Measurements from ENCODE around the gene MYADM. TPM values are rescaled to one million over a fixed set of nuclear protein-coding genes. Genes with fewer than 3 reads are reported as not detected.

The MYADM gene
- polyA plus RNA-seq, 1 of the 3 experiments (the other 2 are of a cell fraction) = 38.7 TPM

- Histone ChIP-seq H2AFZ (ENCODE audit: low read depth) (peak overlapping the region; percentile 19; the same call in 1 of the 2 replicates), H3K27me3 (ENCODE audit: insufficient read depth) (peaks cover 24% of the 10 kb centered on the region), H3K4me2 (peak overlapping the region; percentile 66; the same call in 1 of the 2 replicates)
Measured at GRCh38 chr19:53907193-53907581, 39.5 kb downstream of the MYADM start.

DNA sequence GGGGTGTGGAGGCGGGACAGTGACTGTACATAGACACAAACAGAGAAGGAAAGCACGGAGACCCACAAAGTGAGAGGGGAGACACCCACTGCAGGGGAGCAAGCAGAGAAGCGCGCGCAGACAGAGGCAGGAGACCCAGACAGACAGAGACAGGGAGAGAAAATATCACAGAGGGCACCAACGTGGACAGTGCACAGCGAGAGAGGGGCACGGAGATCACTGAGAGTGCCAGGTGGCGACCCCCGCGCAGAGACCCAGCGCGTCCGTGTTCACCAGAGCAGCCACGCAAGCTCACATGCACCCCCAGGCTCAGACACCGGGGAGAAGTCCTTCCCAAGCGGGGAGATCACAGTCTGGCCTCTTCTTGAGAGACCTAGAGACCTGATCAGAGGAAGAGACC lies 40.0 kb downstream of the MYADM start:
- H3K4me3 ChIP-seq (ENCODE audit: low read depth in 2 of 2, low read length in 1 of 2) = peak overlapping the region in 1 of 2 experiments; percentile 82; a peak in 3 of 4 replicates
- peaks cover 7% of the 10 kb centered on the region for H3F3A ChIP-seq (replicated peaks; ENCODE audit: insufficient read depth)
- POLR2A ChIA-PET = interaction anchor here (0.8 to 1.2 kb wide), 2 partner anchors 18 to 40 kb away, joined by 3 read pairs; partner anchors contain the start of gene MYADM
- H3K27ac ChIP-seq (ENCODE audit: low read depth in 2 of 2, low read length in 1 of 2) = no peak overlapping the region
- 77% methylated on average over 15 of the region's 17 CpGs for WGBS (ENCODE audit: low lambda C conversion rate)
- peak overlapping the region; percentile 96 for H3K4me2 ChIP-seq
- DNase-seq = no peak
- no peaks in the 10 kb centered on the region for H3K36me3 ChIP-seq (replicated peaks in 1 of 2; ENCODE audit: control insufficient read depth in 1 of 2, insufficient read depth in 2 of 2, low read length in 1 of 2)
- H3K27me3 ChIP-seq (ENCODE audit: insufficient read depth) = peaks cover 20% of the 10 kb centered on the region
- peaks cover 20% of the 10 kb centered on the region for H4K20me1 ChIP-seq (ENCODE audit: insufficient read depth)
- CTCF ChIA-PET = interaction anchor here (0.6 to 3.2 kb wide), 16 partner anchors 9 to 1170 kb away, joined by 3 to 47 read pairs (median 4); partner anchors contain the start of gene MYADM
- no peaks in the 10 kb centered on the region for H3K9me3 ChIP-seq
- no peak for TF ChIP-seq RCOR1 (IDR thresholded peaks at IDR 0.05; ENCODE audit: low read length)
- no peak for TF ChIP-seq FOXM1 (IDR thresholded peaks at IDR 0.05; ENCODE audit: low read depth)
- no peak for TF ChIP-seq GABPA (IDR thresholded peaks at IDR 0.05; ENCODE audit: low read depth)
- TF ChIP-seq TEAD4 (IDR thresholded peaks at IDR 0.05; ENCODE audit: borderline replicate concordance, insufficient read depth) = no peak
- H3K4me1 ChIP-seq (ENCODE audit: control insufficient read depth in 1 of 2, insufficient read depth in 2 of 2, low read depth in 1 of 2, low read length in 1 of 2) = peaks cover 0 to 20% of the 10 kb centered on the region in 2 experiments; a peak in 1 of 4 replicates
- no peak overlapping the region for H3K9ac ChIP-seq
- H2AFZ ChIP-seq (ENCODE audit: low read depth) = peak overlapping the region; percentile 83; the same call in 1 of the 2 replicates
- peaks cover 16% of the 10 kb centered on the region for H3K79me2 ChIP-seq (ENCODE audit: insufficient read depth)
- H3K9me2 ChIP-seq = no peaks in the 10 kb centered on the region

More at GRCh38 chr19:53907193-53907581, 39.5 kb downstream of the MYADM start:
- DNase-seq = peak; percentile 39
- 71% methylated on average over 9 of the region's 14 CpGs for WGBS (ENCODE audit: low lambda C conversion rate)
- Histone ChIP-seq H3K36me3 (replicated peaks in 1 of 2; ENCODE audit: control insufficient read depth in 1 of 2, insufficient read depth in 2 of 2, low read length in 1 of 2) (no peaks in the 10 kb centered on the region), H4K20me1 (ENCODE audit: insufficient read depth) (peaks cover 17% of the 10 kb centered on the region; the same call in 1 of the 2 replicates), H3K27ac (ENCODE audit: low read depth in 2 of 2, low read length in 1 of 2) (no peak overlapping the region), H3K4me1 (ENCODE audit: control insufficient read depth in 1 of 2, insufficient read depth in 2 of 2, low read depth in 1 of 2, low read length in 1 of 2) (peaks cover 0 to 20% of the 10 kb centered on the region in 2 experiments; a peak in 1 of 4 replicates), H3K4me3 (ENCODE audit: low read depth in 2 of 2, low read length in 1 of 2) (no peak overlapping the region), H3K9me2 (no peaks in the 10 kb centered on the region), H3F3A (replicated peaks; ENCODE audit: insufficient read depth) (peaks cover 7% of the 10 kb centered on the region), H3K9me3 (no peaks in the 10 kb centered on the region), H3K79me2 (ENCODE audit: insufficient read depth) (peaks cover 16% of the 10 kb centered on the region), H3K9ac (no peak overlapping the region)
- no peak for TF ChIP-seq TAF1 (IDR thresholded peaks at IDR 0.05; ENCODE audit: borderline replicate concordance, low read depth, low read length)
- TF ChIP-seq GABPA (IDR thresholded peaks at IDR 0.05; ENCODE audit: low read depth) = no peak
- TF ChIP-seq RAD21 (IDR thresholded peaks at IDR 0.05; ENCODE audit: low read length) = no peak
- no peak for TF ChIP-seq GATA2 (CRISPR knock-in tag; IDR thresholded peaks at IDR 0.05)
- TF ChIP-seq CTCF (IDR thresholded peaks at IDR 0.05) = no peak
- no peak for TF ChIP-seq SIN3A (IDR thresholded peaks at IDR 0.05; ENCODE audit: borderline replicate concordance, low read depth, low read length)
- POLR2A ChIA-PET = interaction anchor here (1.2 kb wide), 1 partner anchor 39 kb away, joined by 3 read pairs; the partner anchor contains the start of gene MYADM
- CTCF ChIA-PET = interaction anchor here (0.6 to 3.2 kb wide), 23 partner anchors 9 to 195 kb away, joined by 3 to 47 read pairs (median 4); partner anchors contain the start of gene MYADM

All from SK-N-SH (cell line).